ENCODE measurements around the gene MUC13.

DNA sequence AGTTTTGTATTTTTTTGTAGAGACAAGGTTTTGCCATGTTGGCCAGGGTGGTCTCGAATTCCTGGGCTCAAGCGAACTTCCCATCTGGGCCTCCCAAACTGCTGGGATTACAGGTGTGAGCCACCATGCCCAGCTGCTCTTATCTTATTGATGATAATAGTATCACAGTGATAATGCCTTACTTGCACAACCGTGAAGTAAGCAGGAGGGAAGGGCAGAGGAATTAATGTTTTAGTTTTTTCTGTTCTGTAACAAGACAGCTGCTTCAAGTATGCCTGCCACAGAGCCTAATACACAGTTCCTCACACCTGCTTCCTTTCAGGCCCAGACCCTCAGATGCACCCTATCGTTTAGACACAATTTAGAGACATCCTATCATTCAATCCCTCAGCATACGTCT lies 26.1 kb upstream of the MUC13 start:
- TF ChIP-seq POLR2A (IDR thresholded peaks at IDR 0.05) = no peak
- TF ChIP-seq, protein P1, sequence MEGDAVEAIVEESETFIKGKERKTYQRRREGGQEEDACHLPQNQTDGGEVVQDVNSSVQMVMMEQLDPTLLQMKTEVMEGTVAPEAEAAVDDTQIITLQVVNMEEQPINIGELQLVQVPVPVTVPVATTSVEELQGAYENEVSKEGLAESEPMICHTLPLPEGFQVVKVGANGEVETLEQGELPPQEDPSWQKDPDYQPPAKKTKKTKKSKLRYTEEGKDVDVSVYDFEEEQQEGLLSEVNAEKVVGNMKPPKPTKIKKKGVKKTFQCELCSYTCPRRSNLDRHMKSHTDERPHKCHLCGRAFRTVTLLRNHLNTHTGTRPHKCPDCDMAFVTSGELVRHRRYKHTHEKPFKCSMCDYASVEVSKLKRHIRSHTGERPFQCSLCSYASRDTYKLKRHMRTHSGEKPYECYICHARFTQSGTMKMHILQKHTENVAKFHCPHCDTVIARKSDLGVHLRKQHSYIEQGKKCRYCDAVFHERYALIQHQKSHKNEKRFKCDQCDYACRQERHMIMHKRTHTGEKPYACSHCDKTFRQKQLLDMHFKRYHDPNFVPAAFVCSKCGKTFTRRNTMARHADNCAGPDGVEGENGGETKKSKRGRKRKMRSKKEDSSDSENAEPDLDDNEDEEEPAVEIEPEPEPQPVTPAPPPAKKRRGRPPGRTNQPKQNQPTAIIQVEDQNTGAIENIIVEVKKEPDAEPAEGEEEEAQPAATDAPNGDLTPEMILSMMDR (IDR thresholded peaks at IDR 0.05) = no peak

Data from lower leg skin (tissue), 3 donors.